ENCODE measurements around the gene CAMK1D.
"Not testable (repeated sequence)": the region's sequence is repeated elsewhere in the genome, so short reads cannot be mapped to it uniquely, and the experiment has no call there.

The CAMK1D gene

DNA sequence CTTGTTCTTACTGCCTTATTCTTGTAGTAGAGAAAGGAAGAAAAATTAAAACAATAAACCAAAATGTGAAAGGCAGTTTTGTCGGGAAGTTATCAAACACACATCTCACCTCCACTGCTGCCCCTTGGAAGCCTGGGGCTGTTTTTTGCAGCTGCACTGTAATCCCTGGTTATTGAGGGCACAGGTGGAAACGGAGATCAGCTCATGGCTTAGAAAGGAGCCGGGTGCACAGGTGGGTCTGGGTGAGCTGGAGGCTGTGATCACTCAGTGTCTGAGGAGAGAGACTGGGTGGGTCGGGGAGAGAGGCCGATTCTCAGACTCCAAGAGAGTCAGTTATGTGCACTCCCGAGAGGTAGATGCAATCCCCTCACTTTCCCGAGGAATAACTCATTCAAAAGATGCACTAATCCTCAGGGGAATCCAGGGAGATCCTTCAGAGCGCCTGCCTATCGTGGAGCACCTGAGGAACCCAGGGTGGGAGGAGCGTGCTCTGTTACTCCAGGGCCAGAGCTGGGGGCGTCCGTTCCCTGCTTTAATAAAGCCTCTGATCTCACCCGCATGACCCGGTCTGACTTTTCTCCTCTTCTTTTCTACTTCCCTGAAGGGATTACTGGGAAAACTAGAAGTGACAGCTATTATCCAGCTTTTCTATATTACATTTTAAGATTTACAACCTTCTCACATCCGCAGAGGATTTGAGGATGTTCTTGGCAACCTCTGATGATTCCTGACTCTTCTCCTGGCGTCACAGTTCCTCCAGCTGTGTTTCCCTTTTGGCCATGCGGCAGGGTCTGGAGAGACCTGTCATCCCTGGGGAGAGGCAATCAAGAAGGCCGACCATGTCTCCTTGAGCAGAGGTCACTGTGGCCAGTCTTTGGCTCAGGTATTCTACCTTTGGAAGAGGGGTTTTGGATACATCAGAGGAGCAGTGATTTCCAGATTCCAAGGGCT, 82.1 kb downstream of the CAMK1D start:
- peak; percentile 12 for DNase-seq

DNA sequence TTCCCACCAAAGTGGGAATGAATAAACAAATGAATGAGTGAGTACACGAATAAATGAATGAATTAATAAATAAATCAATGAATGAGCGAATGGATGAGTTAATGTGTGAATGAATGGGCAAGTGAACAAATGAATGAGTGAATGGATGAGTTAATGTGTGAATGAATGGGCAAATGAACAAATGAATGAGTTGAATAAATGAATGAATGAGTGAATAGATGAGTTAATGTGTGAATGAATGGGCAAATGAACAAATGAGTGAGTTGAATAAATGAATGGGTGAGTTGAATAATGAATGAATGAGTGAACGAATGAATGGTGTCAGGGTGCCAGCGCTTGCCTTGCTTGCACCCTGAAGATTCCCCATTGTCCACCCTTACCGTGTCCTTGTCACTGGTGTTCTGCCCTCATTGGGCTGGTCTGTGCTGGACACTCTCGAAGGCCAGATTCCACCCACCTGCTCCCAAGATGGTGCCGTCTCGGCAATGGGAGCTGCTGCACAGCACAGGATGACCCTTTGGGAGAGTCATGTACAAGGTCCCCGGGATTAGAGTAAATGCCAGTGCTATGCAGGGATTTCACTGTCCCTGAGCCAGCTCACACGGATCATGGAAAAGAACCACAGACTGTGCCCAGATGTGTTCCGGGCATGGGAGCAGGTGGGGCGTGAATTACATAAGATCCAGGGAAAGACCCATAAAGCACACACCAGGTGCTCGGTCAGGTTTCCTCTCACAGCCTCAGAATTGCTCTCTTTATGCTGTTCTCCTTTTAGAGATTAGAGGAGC, 83.2 kb downstream of the CAMK1D start:
- peak; percentile 59 for DNase-seq

GRCh38 chr10:12434277-12434676, 84.9 kb downstream of the CAMK1D start:
- no peak for DNase-seq

- not testable (repeated sequence) for DNase-seq
Observed at GRCh38 chr10:12434677-12435076, 85.3 kb downstream of the CAMK1D start.

- peak; percentile 37 for DNase-seq
Observed at GRCh38 chr10:12435348-12435747, 86.0 kb downstream of the CAMK1D start.

GRCh38 chr10:12438919-12439692, 89.8 kb downstream of the CAMK1D start:
- no peak for DNase-seq

DNA sequence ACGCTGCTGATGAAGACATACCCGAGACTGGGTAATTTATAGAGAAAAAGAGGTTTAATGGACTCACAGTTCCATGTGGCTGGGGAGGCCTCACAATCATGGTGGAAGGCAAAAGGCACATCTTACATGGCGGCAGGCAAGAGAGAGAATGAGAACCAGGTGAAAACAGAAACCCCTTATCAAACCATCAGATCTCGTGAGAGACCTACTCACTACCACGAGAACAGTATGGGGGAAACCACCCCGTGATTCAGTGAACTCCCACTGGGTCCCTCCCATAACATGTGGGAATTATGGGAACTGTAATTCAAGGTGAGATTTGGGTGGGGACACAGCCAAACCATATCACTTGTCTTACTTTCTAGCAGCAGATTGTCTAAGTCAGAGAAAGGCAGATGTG, 90.4 kb downstream of the CAMK1D start:
- DNase-seq: not testable (repeated sequence)

GRCh38 chr10:12443026-12443425, 93.7 kb downstream of the CAMK1D start:
- DNase-seq: no peak

- no peak for DNase-seq
Observed at GRCh38 chr10:12444981-12445700, 95.8 kb downstream of the CAMK1D start.

DNA sequence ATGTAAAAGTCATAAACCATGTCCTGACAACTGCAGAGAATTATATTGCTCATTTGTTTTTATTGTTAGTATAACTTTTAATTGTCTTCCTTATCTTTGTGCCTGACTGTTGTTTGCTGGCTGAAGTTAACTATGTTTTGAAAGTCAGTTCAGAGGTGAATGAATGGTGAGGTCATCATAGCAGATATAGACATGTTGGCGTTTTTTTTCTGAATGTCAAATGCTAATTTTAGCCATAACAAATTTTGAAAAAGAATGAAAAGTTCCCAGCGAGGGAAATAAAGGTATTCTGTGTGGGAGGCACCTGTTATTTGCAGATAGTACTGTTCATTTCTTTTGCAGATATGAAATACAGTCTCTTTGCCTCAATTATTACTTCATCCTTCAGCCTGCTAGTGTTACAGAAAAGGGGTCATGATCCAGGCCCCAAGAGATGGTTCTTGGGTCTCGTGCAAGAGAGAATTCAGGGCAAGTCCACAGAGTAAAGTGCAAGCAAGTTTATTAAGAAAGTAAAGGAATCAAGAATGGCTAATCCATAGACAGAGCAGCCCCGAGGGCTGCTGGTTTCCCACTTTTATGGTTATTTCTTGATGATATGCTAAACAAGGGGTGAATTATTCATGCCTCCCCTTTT, 96.5 kb downstream of the CAMK1D start:
- no peak for DNase-seq

DNA sequence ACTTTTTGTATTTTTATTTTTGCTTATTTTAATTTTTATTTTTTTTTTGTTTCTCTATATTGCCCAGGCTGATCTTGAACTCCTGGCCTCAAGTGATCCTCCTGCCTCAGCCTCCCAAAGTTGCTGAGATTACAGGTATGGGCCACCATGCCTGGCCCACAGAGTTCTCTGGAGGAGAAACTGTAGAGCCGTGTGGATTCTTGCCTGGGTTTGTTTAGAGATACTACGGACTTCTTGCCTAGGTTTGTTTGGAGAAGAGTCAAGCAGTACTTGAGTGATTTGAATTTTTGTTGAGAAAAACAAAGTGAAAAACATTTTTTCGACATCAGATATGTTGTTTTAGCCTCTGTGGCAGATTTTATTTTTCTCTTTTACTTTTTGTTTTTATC, 99.0 kb downstream of the CAMK1D start:
- DNase-seq: no peak

DNA sequence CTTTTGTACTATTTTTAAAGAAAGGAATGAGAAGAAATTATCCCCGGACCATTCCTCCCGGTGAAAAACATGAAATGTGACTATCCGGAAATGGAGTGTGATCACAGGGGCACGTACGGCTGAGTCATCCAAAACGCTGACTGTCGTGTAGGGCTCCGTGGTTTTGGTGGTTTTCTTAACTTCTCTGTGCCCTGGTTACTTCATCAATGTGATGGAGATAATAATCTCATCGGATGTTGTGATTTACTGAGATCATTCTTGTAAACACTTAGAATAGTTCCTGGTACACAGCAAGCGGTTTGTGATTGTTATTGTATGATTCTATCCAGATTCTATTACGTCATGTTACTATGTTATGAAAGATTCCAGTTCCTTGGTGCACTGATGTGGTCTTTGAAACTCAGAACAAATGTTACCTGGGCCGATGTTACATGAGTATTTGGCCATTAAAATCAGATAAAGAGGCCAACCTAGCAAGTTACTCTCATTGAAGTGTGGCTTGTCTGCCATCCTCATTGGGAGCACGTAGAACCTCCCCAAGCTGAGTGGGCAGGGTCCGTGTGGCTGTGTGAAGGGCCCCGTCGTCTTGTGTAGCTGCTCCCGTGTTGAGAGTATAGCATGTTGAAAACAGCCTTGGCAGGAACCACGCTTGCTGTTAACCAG, 99.5 kb downstream of the CAMK1D start:
- DNase-seq: peak; percentile 49

GRCh38 chr10:12455318-12455717, 106.0 kb downstream of the CAMK1D start:
- no peak for DNase-seq

GRCh38 chr10:12455766-12456165, 106.4 kb downstream of the CAMK1D start:
- DNase-seq: no peak

GRCh38 chr10:12459340-12459739, 110.0 kb downstream of the CAMK1D start:
- DNase-seq: no peak

DNA sequence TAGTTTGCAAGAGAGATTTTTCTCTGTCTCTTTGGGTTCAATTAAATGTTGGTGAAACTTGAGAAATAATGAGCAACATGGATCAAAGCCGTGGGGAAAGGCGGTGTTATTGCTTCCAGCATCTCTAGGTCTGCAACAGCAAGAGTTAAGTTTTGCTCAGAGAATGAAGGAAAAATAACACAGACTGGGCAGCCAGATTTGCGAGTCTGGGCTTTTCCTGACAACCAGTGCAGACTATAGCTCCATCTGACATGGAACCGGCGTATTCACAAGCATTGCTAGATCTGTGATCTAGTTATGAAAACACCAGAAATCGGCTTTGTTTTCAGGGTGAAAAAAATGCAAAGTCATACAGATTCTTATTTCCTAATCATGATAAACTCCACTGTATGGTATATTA, 110.4 kb downstream of the CAMK1D start:
- no peak for DNase-seq

- DNase-seq: no peak
Observed at GRCh38 chr10:12463459-12463838, 114.1 kb downstream of the CAMK1D start.

- no peak for DNase-seq
Observed at GRCh38 chr10:12465385-12466136, 116.2 kb downstream of the CAMK1D start.

- DNase-seq: peak; percentile 55
Observed at GRCh38 chr10:12466704-12467305, 117.5 kb downstream of the CAMK1D start.

- DNase-seq: peak; percentile 14
Observed at GRCh38 chr10:12469345-12469744, 120.0 kb downstream of the CAMK1D start.

Measured in NCI-H510A treated with DMSO at 0.1 percent for 48 hours (cell line).